ENCODE data around the gene TMIGD3. TPM values are rescaled to one million over a fixed set of nuclear protein-coding genes. Genes with fewer than 3 reads are reported as not detected.
"Not testable (repeated sequence)": the region's sequence is repeated elsewhere in the genome, so short reads cannot be mapped to it uniquely, and the experiment has no call there.

Gene TMIGD3
- total RNA-seq, result not detected in 2 replicates

DNA sequence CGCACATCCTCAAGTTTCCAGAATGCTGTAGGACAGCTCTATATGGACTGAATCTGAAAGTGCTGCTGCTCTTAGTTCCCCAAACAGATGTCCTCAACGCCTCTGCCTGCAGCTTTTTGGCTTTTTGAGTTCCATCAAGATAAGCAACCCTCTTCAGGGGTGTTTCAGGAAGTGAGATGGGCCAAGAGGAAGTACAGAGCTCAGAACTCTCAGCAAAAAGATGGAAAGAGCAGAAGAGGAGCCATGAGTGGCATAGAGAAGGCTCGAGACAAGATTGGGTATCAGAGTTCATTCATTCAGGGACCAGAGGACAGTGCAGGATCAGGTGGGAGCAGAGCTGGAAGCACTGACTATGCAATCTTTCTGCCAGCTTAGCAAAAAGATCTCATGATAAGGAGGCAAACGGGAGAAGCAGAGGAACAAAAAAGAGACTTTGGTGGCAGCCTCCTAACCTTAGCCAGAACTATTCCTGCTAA is at the start of gene TMIGD3, which contains the start of gene ADORA3:
TMIGD3 (minus strand) TSS at position 49 of the 476 bp plus-strand sequence. CDS start 279 bp downstream, outside the sequence.
ADORA3 (minus strand) TSS at position 49 of the 476 bp plus-strand sequence. CDS start 279 bp downstream, outside the sequence.
- H3K27me3 ChIP-seq (ENCODE audit: control insufficient read depth, insufficient read depth, low read length), result peaks cover 2% of the 10 kb centered on the region
- no peak within 1 kb of the TSS for H3K4me3 ChIP-seq (ENCODE audit: low read depth, low read length)
- TF ChIP-seq, protein P1, sequence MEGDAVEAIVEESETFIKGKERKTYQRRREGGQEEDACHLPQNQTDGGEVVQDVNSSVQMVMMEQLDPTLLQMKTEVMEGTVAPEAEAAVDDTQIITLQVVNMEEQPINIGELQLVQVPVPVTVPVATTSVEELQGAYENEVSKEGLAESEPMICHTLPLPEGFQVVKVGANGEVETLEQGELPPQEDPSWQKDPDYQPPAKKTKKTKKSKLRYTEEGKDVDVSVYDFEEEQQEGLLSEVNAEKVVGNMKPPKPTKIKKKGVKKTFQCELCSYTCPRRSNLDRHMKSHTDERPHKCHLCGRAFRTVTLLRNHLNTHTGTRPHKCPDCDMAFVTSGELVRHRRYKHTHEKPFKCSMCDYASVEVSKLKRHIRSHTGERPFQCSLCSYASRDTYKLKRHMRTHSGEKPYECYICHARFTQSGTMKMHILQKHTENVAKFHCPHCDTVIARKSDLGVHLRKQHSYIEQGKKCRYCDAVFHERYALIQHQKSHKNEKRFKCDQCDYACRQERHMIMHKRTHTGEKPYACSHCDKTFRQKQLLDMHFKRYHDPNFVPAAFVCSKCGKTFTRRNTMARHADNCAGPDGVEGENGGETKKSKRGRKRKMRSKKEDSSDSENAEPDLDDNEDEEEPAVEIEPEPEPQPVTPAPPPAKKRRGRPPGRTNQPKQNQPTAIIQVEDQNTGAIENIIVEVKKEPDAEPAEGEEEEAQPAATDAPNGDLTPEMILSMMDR (IDR thresholded peaks at IDR 0.05; ENCODE audit: insufficient read depth, low read length, poor library complexity, severe bottlenecking), result no peak

DNA sequence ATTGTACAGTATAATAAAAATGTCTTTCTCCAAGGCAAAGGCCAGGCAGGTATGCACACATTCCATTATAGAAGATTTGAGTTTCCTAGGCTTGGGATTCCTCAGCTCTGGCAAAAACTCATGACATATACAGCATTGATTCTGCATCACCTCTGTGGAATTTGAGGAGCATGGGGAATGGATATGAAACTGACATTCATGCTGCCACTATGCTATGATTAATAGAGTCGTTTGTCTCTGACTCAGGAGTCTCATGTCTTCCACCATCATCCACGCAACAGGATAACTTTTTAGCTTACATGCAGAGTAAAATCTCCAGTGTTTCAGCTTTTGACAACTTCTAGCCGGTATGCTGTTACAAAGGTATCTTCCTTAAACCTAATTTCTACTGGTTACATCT is 49.8 kb upstream of the TMIGD3 start:
- H3K4me3 ChIP-seq (ENCODE audit: low read depth, low read length), result no peak overlapping the region
- no peaks in the 10 kb centered on the region for H3K27me3 ChIP-seq (ENCODE audit: control insufficient read depth, insufficient read depth, low read length)
- TF ChIP-seq, protein P1 (IDR thresholded peaks at IDR 0.05; ENCODE audit: insufficient read depth, low read length, poor library complexity, severe bottlenecking), result no peak
- no peaks in the 10 kb centered on the region for H3K36me3 ChIP-seq (ENCODE audit: control insufficient read depth, insufficient read depth, low read length)
- DNase-seq (ENCODE audit: low read depth), result no peak

More for the DNA sequence above, at the start of gene TMIGD3, which contains the start of gene ADORA3:
- no peak for DNase-seq (ENCODE audit: low read depth)
- H3K36me3 ChIP-seq (ENCODE audit: control insufficient read depth, insufficient read depth, low read length), result no peaks in the 10 kb centered on the region

DNA sequence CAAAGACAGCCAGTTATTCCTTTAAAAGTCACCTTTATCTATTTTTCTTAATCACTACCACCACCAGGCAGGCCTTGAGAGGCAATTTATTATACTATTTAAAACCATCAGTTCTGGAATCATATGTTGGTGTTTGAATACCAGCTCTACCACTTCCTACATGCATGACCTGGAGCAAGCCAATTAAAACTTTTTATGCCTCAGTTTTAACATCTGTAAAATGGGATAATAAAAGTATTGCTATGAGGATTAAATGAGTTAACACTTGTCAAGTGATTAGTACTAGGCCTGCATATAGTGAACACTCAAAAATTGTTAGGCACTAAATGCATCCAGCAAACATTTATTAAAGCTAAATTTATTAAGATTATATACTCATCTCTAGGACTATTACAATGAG is 49.2 kb upstream of the TMIGD3 start:
- H3K36me3 ChIP-seq (ENCODE audit: control insufficient read depth, insufficient read depth, low read length), result no peaks in the 10 kb centered on the region
- TF ChIP-seq, protein P1 (IDR thresholded peaks at IDR 0.05; ENCODE audit: insufficient read depth, low read length, poor library complexity, severe bottlenecking), result no peak
- no peak overlapping the region for H3K4me3 ChIP-seq (ENCODE audit: low read depth, low read length)
- H3K27me3 ChIP-seq (ENCODE audit: control insufficient read depth, insufficient read depth, low read length), result no peaks in the 10 kb centered on the region
- DNase-seq (ENCODE audit: low read depth), result no peak

DNA sequence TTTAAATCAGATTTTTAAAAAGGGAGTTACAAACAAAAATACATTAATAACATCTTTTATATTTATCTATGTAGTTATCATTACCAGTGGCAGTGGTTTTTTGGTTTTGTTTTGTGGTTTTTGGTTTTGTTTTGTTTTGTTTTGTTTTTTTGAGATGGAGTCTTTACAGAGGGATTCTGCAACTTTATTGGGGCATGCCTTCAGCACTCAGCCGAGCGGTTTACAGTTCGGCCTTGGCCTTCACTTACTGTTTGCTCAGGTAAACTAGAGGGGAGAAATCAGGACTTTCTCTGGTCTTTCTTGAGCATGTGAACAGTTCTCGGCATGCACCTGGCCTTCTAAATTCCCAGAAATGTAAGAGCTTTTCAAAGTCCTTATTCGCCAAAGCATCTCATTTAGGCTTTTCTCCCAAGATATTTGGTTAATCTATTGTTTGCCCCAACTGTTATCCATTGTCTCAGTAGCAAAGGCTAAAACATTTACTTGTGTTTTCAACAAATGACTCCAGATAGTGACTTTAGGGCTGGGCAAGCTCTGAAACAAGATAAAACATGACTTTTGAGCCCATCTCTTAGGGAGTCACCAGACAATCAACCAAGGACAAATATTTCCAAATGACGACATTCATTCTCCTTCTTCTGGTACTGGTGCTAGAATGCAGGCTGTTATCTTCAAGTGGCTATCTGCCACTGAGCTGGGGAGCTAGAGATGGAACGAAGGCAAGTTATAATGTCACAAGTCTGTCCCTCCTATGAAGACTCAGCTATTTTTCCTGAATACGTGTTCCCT is 48.4 kb upstream of the TMIGD3 start:
- Histone ChIP-seq H3K4me3 (ENCODE audit: low read depth, low read length) (no peak overlapping the region), H3K27me3 (ENCODE audit: control insufficient read depth, insufficient read depth, low read length) (no peaks in the 10 kb centered on the region), H3K36me3 (ENCODE audit: control insufficient read depth, insufficient read depth, low read length) (no peaks in the 10 kb centered on the region)
- TF ChIP-seq, protein P1 (IDR thresholded peaks at IDR 0.05; ENCODE audit: insufficient read depth, low read length, poor library complexity, severe bottlenecking), result no peak
- DNase-seq (ENCODE audit: low read depth), result no peak

DNA sequence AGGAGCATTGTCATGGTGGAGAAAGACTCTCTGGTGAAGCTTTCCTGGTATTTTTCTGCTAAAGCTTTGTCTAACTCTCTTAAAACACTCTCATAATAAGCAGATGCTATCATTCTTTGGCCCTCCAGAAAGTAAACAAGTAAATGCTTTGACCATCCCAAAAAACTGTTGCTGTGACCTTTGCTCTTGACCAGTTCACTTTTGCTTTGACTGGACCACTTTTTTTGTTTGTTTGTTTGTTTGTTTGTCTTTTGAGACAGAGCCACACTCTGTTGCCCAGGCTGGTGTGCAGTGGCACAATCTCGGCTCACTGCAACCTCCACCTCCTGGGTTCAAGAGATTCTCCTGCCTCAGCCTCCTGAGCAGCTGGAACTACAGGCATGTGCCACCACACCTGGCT is 44.4 kb upstream of the TMIGD3 start:
- H3K27me3 ChIP-seq (ENCODE audit: control insufficient read depth, insufficient read depth, low read length), result not testable (repeated sequence)

DNA sequence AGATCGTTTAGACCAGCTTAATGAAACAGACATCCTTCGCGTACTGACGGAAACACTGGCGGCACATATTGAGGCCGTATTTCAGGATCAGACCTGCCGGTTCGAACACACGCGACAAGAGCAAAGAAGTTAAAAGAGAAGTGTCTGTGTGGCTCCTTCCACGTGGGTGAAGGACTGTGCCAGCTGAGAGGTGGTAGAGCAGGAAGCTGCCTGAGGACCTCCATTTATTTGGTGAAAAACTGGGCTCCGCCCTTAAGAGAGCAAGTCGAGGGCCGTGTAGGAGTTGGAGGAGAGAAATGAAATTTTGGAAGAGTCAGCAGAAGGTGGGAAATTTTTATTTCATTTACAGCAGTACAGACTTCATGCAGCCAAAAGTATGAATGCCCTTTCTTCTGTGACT is 38.8 kb upstream of the TMIGD3 start:
- DNase-seq (ENCODE audit: low read depth), result no peak
- no peaks in the 10 kb centered on the region for H3K36me3 ChIP-seq (ENCODE audit: control insufficient read depth, insufficient read depth, low read length)
- TF ChIP-seq, protein P1 (IDR thresholded peaks at IDR 0.05; ENCODE audit: insufficient read depth, low read length, poor library complexity, severe bottlenecking), result no peak
- peak overlapping the region; percentile 9 for H3K4me3 ChIP-seq (ENCODE audit: low read depth, low read length)
- H3K27me3 ChIP-seq (ENCODE audit: control insufficient read depth, insufficient read depth, low read length), result no peaks in the 10 kb centered on the region

More for the DNA sequence above, 44.4 kb upstream of the TMIGD3 start:
- H3K4me3 ChIP-seq (ENCODE audit: low read depth, low read length); DNase-seq (ENCODE audit: low read depth); H3K36me3 ChIP-seq (ENCODE audit: control insufficient read depth, insufficient read depth, low read length): not testable (repeated sequence)
